ENCODE results near the gene ABCD3.

Gene ABCD3

DNA sequence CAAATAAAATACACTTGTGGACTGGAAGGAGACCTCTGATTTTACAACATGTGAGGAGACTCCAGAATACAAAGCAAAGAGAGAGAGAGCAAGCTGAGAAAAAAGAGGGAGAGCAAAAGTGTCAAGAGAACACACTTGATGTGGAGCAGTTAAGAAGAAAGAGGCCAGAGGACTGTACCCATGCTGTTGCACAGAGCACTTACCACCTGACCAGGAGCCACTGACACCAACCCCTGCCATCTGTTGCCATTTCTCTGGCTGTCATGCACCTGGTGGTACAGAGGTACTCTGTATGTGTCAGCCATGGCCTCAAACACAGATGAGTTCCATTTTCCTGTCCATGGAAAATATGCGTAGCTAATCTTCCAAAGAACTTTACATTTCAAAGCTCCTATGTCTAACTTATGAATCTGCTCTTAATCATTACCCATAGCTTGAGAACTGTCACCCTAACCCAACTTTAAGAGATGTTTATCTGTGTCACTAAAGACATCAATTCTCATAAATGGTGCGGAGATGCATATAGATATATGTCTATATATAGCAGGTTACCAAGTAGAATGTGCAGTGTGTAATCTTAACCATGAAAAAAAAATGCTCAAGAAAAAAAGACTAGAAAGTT is 32.8 kb upstream of the ABCD3 start:
- H3K4me3 ChIP-seq (ENCODE audit: low read depth, low read length) = no peak overlapping the region
- no peak for DNase-seq (ENCODE audit: low read depth)
- TF ChIP-seq, protein P1, sequence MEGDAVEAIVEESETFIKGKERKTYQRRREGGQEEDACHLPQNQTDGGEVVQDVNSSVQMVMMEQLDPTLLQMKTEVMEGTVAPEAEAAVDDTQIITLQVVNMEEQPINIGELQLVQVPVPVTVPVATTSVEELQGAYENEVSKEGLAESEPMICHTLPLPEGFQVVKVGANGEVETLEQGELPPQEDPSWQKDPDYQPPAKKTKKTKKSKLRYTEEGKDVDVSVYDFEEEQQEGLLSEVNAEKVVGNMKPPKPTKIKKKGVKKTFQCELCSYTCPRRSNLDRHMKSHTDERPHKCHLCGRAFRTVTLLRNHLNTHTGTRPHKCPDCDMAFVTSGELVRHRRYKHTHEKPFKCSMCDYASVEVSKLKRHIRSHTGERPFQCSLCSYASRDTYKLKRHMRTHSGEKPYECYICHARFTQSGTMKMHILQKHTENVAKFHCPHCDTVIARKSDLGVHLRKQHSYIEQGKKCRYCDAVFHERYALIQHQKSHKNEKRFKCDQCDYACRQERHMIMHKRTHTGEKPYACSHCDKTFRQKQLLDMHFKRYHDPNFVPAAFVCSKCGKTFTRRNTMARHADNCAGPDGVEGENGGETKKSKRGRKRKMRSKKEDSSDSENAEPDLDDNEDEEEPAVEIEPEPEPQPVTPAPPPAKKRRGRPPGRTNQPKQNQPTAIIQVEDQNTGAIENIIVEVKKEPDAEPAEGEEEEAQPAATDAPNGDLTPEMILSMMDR (IDR thresholded peaks at IDR 0.05; ENCODE audit: control insufficient read depth, extremely low read depth, insufficient read depth) = no peak

DNA sequence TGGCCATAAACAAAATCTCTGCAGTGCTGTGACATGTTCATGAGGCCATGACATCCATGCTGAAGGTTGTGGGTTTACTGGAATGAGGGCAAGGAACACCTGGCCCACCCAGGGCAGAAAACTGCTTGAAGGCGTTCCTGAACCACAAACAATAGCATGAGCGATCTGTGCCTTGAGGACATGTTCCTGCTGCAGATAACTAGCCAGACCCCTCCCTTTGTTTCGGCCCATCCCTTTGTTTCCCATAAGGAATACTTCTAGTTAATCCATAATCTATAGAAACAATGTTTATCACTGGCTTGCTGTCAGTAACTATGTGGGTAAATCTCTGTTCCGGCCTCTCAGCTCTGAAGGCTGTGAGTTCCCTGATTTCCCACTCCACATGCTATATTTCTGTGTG is 28.9 kb upstream of the ABCD3 start:
- TF ChIP-seq, protein P1 (IDR thresholded peaks at IDR 0.05; ENCODE audit: control insufficient read depth, extremely low read depth, insufficient read depth) = no peak
- DNase-seq (ENCODE audit: low read depth) = no peak
- H3K4me3 ChIP-seq (ENCODE audit: low read depth, low read length) = no peak overlapping the region

DNA sequence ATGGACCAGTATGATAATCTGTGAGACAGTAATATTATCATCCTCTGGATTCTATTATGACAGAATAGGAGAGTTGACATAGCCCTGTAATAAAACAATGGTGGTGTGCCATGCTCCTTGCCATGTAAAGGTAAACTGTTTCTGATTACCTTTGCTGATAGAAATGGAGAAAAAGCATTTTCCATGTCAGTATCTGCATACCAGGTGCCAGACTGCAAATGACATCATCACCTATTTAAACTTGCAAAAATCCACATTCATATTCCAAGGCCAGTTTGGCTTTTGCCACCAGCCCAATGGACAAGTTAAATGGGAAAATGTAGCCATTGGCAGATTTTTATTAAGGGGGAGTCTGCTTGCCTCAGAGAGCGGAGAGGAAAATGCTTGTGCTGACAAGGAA is 23.9 kb upstream of the ABCD3 start:
- TF ChIP-seq, protein P1 (IDR thresholded peaks at IDR 0.05; ENCODE audit: control insufficient read depth, extremely low read depth, insufficient read depth) = no peak
- H3K4me3 ChIP-seq (ENCODE audit: low read depth, low read length) = no peak overlapping the region
- no peak for DNase-seq (ENCODE audit: low read depth)

DNA sequence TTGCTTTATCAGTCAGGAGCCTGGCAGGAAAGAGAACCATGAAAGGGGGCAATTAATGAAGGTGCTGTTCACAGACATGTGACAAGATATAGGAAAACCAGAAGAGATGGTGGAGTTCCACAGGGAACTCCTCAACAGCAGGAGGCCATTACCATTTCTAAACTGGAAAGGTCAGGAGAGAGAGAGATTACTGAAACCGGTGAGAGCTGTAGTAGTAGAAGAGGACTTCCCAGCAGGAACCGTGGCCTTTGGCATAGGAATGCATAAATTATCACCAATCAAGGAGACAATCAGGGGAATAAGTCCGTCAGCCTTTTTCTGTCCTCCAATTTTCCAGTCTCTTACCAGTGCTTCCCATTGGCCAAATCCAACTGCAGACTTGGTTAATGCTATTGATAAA is 23.0 kb upstream of the ABCD3 start:
- TF ChIP-seq, protein P1 (IDR thresholded peaks at IDR 0.05; ENCODE audit: control insufficient read depth, extremely low read depth, insufficient read depth) = no peak
- no peak for DNase-seq (ENCODE audit: low read depth)
- H3K4me3 ChIP-seq (ENCODE audit: low read depth, low read length) = no peak overlapping the region

DNA sequence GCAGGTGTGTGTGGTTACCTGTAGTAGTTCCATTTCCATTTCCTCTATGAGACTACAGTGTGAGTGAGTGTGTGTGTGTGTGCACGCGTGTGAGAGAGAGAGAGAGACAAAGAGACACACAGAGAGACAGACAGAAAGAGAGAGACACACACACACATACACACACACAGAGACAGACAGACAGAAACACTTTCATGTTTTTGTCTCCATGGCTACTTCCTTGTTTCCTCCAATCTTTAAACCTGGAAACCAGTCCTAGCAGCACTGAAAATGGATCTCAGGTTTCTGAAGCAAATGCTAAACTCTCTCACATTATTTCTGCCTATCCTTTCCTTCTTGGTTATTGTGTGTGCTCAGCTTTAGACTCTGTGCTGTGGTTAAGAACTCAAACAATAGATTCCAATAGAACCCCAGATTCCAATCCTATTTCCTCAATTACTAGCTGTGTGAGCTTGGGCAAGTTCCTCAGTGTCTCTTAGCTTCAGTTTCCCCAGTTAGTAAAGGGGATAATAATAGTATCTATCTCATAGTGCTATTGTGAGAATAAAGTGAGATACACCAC is 22.4 kb upstream of the ABCD3 start:
- H3K4me3 ChIP-seq (ENCODE audit: low read depth, low read length) = no peak overlapping the region
- no peak for DNase-seq (ENCODE audit: low read depth)
- TF ChIP-seq, protein P1 (IDR thresholded peaks at IDR 0.05; ENCODE audit: control insufficient read depth, extremely low read depth, insufficient read depth) = no peak

DNA sequence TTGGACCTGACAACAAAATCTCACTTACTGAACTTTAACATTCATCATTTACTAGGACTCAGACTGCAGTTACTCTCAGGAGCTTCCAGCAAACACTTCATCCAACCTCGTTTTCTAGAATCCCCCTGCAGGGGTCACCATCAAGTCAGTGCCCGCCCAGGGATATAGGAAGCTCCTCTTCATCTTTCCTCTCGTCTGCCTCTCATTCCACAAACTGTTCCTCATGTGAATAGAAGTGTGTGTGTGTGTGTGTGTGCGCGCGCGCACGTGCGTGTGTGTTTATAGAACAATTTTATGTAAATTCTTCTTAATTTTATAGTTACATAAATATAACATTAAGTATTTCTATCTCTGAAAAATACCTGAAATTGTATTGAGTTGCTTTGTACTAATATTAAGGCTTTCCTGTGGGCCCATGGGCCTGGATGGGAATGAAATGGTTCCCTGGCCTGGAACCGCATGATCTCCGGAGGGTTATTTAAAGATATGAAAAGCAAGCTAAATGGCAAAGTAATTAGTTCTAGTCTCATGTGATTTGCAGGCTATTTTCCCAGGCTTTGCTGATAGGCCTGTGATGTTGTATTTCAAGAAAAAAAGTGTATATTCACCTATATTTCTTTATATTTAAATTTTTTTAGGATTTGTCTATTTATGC is 21.7 kb upstream of the ABCD3 start:
- no peak for DNase-seq (ENCODE audit: low read depth)
- no peak overlapping the region for H3K4me3 ChIP-seq (ENCODE audit: low read depth, low read length)
- TF ChIP-seq, protein P1 (IDR thresholded peaks at IDR 0.05; ENCODE audit: control insufficient read depth, extremely low read depth, insufficient read depth) = no peak

All from LNCaP clone FGC (cell line).